HCT116 (cell line): Measurements from ENCODE around the gene LRATD1. TPM values are rescaled to one million over a fixed set of nuclear protein-coding genes. Genes with fewer than 3 reads are reported as not detected.

ENCODE experiments used
- ATAC-seq: fragments of 200-7000 bp; cut with Tn5 transposase; 2 replicates; pipeline ENCODE4 v1.9.1; 2020; ENCODE audit warnings: mild to moderate bottlenecking, moderate library complexity
- BruUV-seq: library from RNA; stranded (reverse); fragments of 400-500 nt; replicated peaks from 2 replicates; lab custom pipeline; 2021; lab: Mats Ljungman, UMichigan
- CTCF ChIA-PET: fragments of 300-600 bp; sonication (Branson Sonifier 250); formaldehyde crosslinking; loops from one replicate; lab custom pipeline; 2021; ENCODE audit warnings: antibody characterized with exemption; lab: Charles Lee
- POLR2A ChIA-PET: fragments of 300-600, 350-600 bp; sonication (Branson Sonifier 250); formaldehyde crosslinking; loops from one replicate; lab custom pipeline; 2021; ENCODE audit warnings: antibody characterized with exemption; lab: Charles Lee
- RAD21 ChIA-PET, 2 experiments: fragments of 300-600 bp; sonication (Branson Sonifier 250); formaldehyde crosslinking; loops; one replicate each; lab custom pipeline; 2023; ENCODE audit warnings: low total read pairs in 2 of 2; ENCODE audit not compliant: uncharacterized antibody in 2 of 2, unreplicated experiment in 2 of 2, low non-redundant PET in 1 of 2; lab: Charles Lee
- DNase-seq: peaks from one replicate; pipeline ENCODE4 v3.0.0-alpha.2; 2010; ENCODE audit warnings: low read depth, low spot score
- H2AFZ ChIP-seq: fragments of 200-600 bp; shearing (Covaris generic), sonication (generic); 2 replicates; pipeline ENCODE4 v1.6.1; 2017; ENCODE audit warnings: low read depth, mixed run types, mixed read lengths, antibody characterized with exemption, low read length; ENCODE audit not compliant: poor library complexity, severe bottlenecking
- H3K27ac ChIP-seq: 2 replicates; pipeline ENCODE4 v1.5.1; 2012; ENCODE audit warnings: low read depth, low read length
- H3K27me3 ChIP-seq: fragments of 200-600 bp; sonication (generic); 2 replicates; pipeline ENCODE4 v1.6.1; 2016; ENCODE audit warnings: mixed run types, low read length, mixed read lengths; ENCODE audit not compliant: insufficient read depth
- H3K36me3 ChIP-seq, 2 experiments: fragments of 200-500 bp in 1 of 2; fragments of 200-600 bp in 1 of 2; sonication (Bioruptor generic) in 1 of 2; sonication (generic) in 1 of 2; 2 replicates each; pipeline versions ENCODE4 v1.5.1 to v1.6.1; 2014 to 2016; ENCODE audit warnings: low read length in 2 of 2, inconsistent platforms in 1 of 2, mixed read lengths in 1 of 2, mixed run types in 1 of 2; ENCODE audit not compliant: insufficient read depth in 2 of 2, control insufficient read depth in 1 of 2
- H3K4me1 ChIP-seq, 2 experiments: fragments of 200-600 bp in 1 of 2; sonication (generic) in 1 of 2; 2 replicates each; pipeline versions ENCODE4 v1.5.1 to v1.6.1; 2012 to 2017; ENCODE audit warnings: low read length in 2 of 2, inconsistent platforms in 1 of 2, mild to moderate bottlenecking in 1 of 2, mixed read lengths in 1 of 2, mixed run types in 1 of 2, moderate library complexity in 1 of 2; ENCODE audit not compliant: insufficient read depth in 2 of 2, control insufficient read depth in 1 of 2
- H3K4me2 ChIP-seq: fragments of 200-600 bp; sonication (generic); 2 replicates; pipeline ENCODE4 v1.6.1; 2017; ENCODE audit warnings: mixed run types, low read length, mixed read lengths
- H3K4me3 ChIP-seq, 2 experiments: fragments of 200-600 bp in 1 of 2; sonication (generic) in 1 of 2; replicated peaks in 1 of 2; 2 replicates each; pipeline ENCODE4 v1.5.1; 2011 to 2016; ENCODE audit warnings: low read length in 2 of 2, control low read depth in 1 of 2, low read depth in 1 of 2, mild to moderate bottlenecking in 1 of 2, mixed read lengths in 1 of 2, mixed run types in 1 of 2
- H3K79me2 ChIP-seq: fragments of 200-600 bp; sonication (generic); 2 replicates; pipeline ENCODE4 v1.6.1; 2017; ENCODE audit warnings: mild to moderate bottlenecking, mixed run types, low read length, moderate library complexity, mixed read lengths; ENCODE audit not compliant: insufficient read depth
- H3K9ac ChIP-seq: fragments of 200-600 bp; sonication (generic); 2 replicates; pipeline ENCODE4 v1.6.1; 2016; ENCODE audit warnings: low read length, mixed read lengths
- H3K9me2 ChIP-seq: fragments of 200-600 bp; sonication (generic), shearing (Covaris generic); 2 replicates; pipeline ENCODE4 v1.6.1; 2017; ENCODE audit warnings: mixed run types, mild to moderate bottlenecking, moderate library complexity; ENCODE audit not compliant: insufficient read depth
- H3K9me3 ChIP-seq, 2 experiments: fragments of 200-500 bp in 1 of 2; fragments of 200-600 bp in 1 of 2; sonication (Bioruptor generic) in 1 of 2; sonication (generic) in 1 of 2; 2 replicates each; pipeline ENCODE4 v1.6.1; 2014 to 2017; ENCODE audit warnings: low read length in 2 of 2, mixed read lengths in 2 of 2, inconsistent platforms in 1 of 2, low read depth in 1 of 2, mild to moderate bottlenecking in 1 of 2, mixed run types in 1 of 2, moderate library complexity in 1 of 2; ENCODE audit not compliant: control insufficient read depth in 1 of 2, insufficient read depth in 1 of 2
- H4K20me1 ChIP-seq: fragments of 200-600 bp; sonication (generic), shearing (Covaris generic); 2 replicates; pipeline ENCODE4 v1.6.1; 2017; ENCODE audit warnings: mixed run types, mild to moderate bottlenecking, moderate library complexity; ENCODE audit not compliant: insufficient read depth
- ATF3 ChIP-seq: IDR thresholded peaks from 2 replicates; pipeline ENCODE4 v1.6.1; 2012
- CBX3 ChIP-seq: IDR thresholded peaks from 2 replicates; pipeline ENCODE4 v1.6.1; 2012; ENCODE audit warnings: low read depth
- CEBPB ChIP-seq: IDR thresholded peaks from 2 replicates; pipeline ENCODE4 v1.6.1; 2012; ENCODE audit warnings: low read depth
- EGR1 ChIP-seq: IDR thresholded peaks from 2 replicates; pipeline ENCODE4 v1.6.1; 2012; ENCODE audit warnings: low read depth
- EZH2 ChIP-seq: fragments of 200-600 bp; sonication (generic); IDR thresholded peaks from 2 replicates; pipeline ENCODE4 v1.6.1; 2017; ENCODE audit warnings: antibody characterized with exemption, mixed run types
- FOSL1 ChIP-seq: IDR thresholded peaks from 2 replicates; pipeline ENCODE4 v1.6.1; 2012; ENCODE audit warnings: low read depth
- JUND ChIP-seq: IDR thresholded peaks from 2 replicates; pipeline ENCODE4 v1.6.1; 2012
- POLR2A ChIP-seq: IDR thresholded peaks from 2 replicates; pipeline ENCODE4 v1.7.0; 2011; ENCODE audit warnings: borderline replicate concordance; ENCODE audit not compliant: insufficient read depth, insufficient read length; ENCODE audit errors: extremely low read depth
- REST ChIP-seq: IDR thresholded peaks from 2 replicates; pipeline ENCODE4 v1.6.1; 2012; ENCODE audit warnings: low read depth
- SIN3A ChIP-seq: IDR thresholded peaks from 2 replicates; pipeline ENCODE4 v1.6.1; 2012; ENCODE audit warnings: low read depth
- SP1 ChIP-seq: IDR thresholded peaks from 2 replicates; pipeline ENCODE4 v1.6.1; 2012; ENCODE audit warnings: low read depth
- SRF ChIP-seq: IDR thresholded peaks from 2 replicates; pipeline ENCODE4 v1.6.1; 2012; ENCODE audit warnings: low read depth
- TCF7L2 ChIP-seq: IDR thresholded peaks from 2 replicates; pipeline ENCODE4 v1.7.0; 2011; ENCODE audit warnings: borderline replicate concordance, inconsistent platforms; ENCODE audit not compliant: insufficient read depth, insufficient read length; ENCODE audit errors: extremely low read depth
- YY1 ChIP-seq: IDR thresholded peaks from 2 replicates; pipeline ENCODE4 v1.6.1; 2011; ENCODE audit warnings: low read length, low read depth, moderate library complexity, mild to moderate bottlenecking; ENCODE audit not compliant: insufficient replicate concordance; ENCODE audit errors: extremely low read depth
- ZNF274 ChIP-seq: fragments of 200-500 bp; sonication (Bioruptor generic); IDR thresholded peaks from 2 replicates; pipeline ENCODE4 v1.6.1; 2014; ENCODE audit warnings: mild to moderate bottlenecking, low read depth, low read length, inconsistent platforms
- intact Hi-C: fragments of 100-400 bp; cut with micrococcal nuclease; formaldehyde crosslinking; loops from 2 replicates; pipeline ENCODE4 v1.10.0; 2022
- total RNA-seq: library from RNA; stranded (reverse); gene quantifications from one replicate; pipeline ENCODE4 v1.2.1, GENCODE V29; 2021; ENCODE audit not compliant: unreplicated experiment

LRATD1 gene
- total RNA-seq, 1 experiment from 2014 or later: 0.07 TPM

- no peak overlapping the region for H3K27ac ChIP-seq
- H3K4me1 ChIP-seq: no peaks in the 10 kb centered on the region
- BruUV-seq: no TSS peak
- H3K79me2 ChIP-seq: no peaks in the 10 kb centered on the region
- DNase-seq: no peak
- no peak overlapping the region for H3K4me2 ChIP-seq
- CTCF ChIA-PET: no interaction called here
- no peaks in the 10 kb centered on the region for H3K27me3 ChIP-seq
- TF ChIP-seq SIN3A: no peak
- no peak for TF ChIP-seq FOSL1
- TF ChIP-seq TCF7L2: no peak
- TF ChIP-seq REST: no peak
- no peak for TF ChIP-seq SRF
- TF ChIP-seq CBX3: no peak
- no peak for TF ChIP-seq YY1
- no peak for TF ChIP-seq ATF3
- no peak for TF ChIP-seq SP1
- TF ChIP-seq POLR2A: no peak
- TF ChIP-seq EZH2: no peak
- TF ChIP-seq JUND: no peak
- no peak for TF ChIP-seq EGR1
- TF ChIP-seq CEBPB: no peak
- TF ChIP-seq ZNF274: no peak
- no peak overlapping the region for H3K9ac ChIP-seq
- H2AFZ ChIP-seq: no peak overlapping the region
- no peaks in the 10 kb centered on the region for H4K20me1 ChIP-seq
- intact Hi-C loops: no loop called here
- H3K9me3 ChIP-seq: peaks cover 0 to 3% of the 10 kb centered on the region in 2 experiments; a peak in 2 of 4 replicates
- no peak for ATAC-seq
- POLR2A ChIA-PET: no interaction called here
- RAD21 ChIA-PET: no interaction called here
- no peaks in the 10 kb centered on the region for H3K36me3 ChIP-seq
- no peaks in the 10 kb centered on the region for H3K9me2 ChIP-seq
- no peak overlapping the region for H3K4me3 ChIP-seq
These were observed 1.6 kb downstream of the LRATD1 start for GRCh38 chr2:14634182-14634488.
